ENCODE data around the gene CAND2. TPM values are rescaled to one million over a fixed set of nuclear protein-coding genes. Genes with fewer than 3 reads are reported as not detected.

CAND2 gene
- total RNA-seq, result 16.8 TPM

GRCh38 chr3:12796171-12797123 is at the start of gene CAND2:
Gene CAND2, plus strand, starts transcription at chr3:12796680. Its CDS starts 41 bp downstream, at chr3:12796721.
- ATAC-seq, result peak; percentile 94
- DNase-seq (ENCODE audit: low spot score), result peak; percentile 82
- intact Hi-C loops (cut with DNase I), result no loop called here

- ATAC-seq (no peak), DNase-seq (ENCODE audit: low spot score) (no peak)
- intact Hi-C loops (cut with DNase I), result no loop called here
Observed at GRCh38 chr3:12748477-12748876, 48.0 kb upstream of the CAND2 start.

GRCh38 chr3:12750223-12750622 is 46.3 kb upstream of the CAND2 start:
- ATAC-seq, result peak; percentile 65
- no peak for DNase-seq (ENCODE audit: low spot score)
- intact Hi-C loops (cut with DNase I), result no loop called here

GRCh38 chr3:12750658-12751071 is 45.8 kb upstream of the CAND2 start:
- DNase-seq (ENCODE audit: low spot score), result no peak
- intact Hi-C loops (cut with DNase I), result no loop called here
- peak; percentile 86 for ATAC-seq

- DNase-seq (ENCODE audit: low spot score) (no peak), ATAC-seq (no peak)
- intact Hi-C loops (cut with DNase I), result no loop called here
Observed at GRCh38 chr3:12751571-12751970, 44.9 kb upstream of the CAND2 start.

GRCh38 chr3:12752102-12752501 is 44.4 kb upstream of the CAND2 start:
- intact Hi-C loops (cut with DNase I), result no loop called here
- no peak for ATAC-seq
- DNase-seq (ENCODE audit: low spot score), result no peak

- DNase-seq (ENCODE audit: low spot score) (no peak), ATAC-seq (no peak)
- intact Hi-C loops (cut with DNase I), result no loop called here
Observed at GRCh38 chr3:12752809-12753208, 43.7 kb upstream of the CAND2 start.

GRCh38 chr3:12753275-12754028 is 43.0 kb upstream of the CAND2 start:
- DNase-seq (ENCODE audit: low spot score), result no peak
- intact Hi-C loops (cut with DNase I), result no loop called here
- ATAC-seq, result no peak

- intact Hi-C loops (cut with DNase I), result no loop called here
- no peak for ATAC-seq
- DNase-seq (ENCODE audit: low spot score), result no peak
Observed at GRCh38 chr3:12754313-12754712, 42.2 kb upstream of the CAND2 start.

GRCh38 chr3:12755754-12756153 is 40.7 kb upstream of the CAND2 start:
- intact Hi-C loops (cut with DNase I), result no loop called here
- DNase-seq (ENCODE audit: low spot score), result no peak
- ATAC-seq, result no peak

- ATAC-seq (no peak), DNase-seq (ENCODE audit: low spot score) (no peak)
- intact Hi-C loops (cut with DNase I), result no loop called here
Observed at GRCh38 chr3:12756175-12756574, 40.3 kb upstream of the CAND2 start.

- ATAC-seq (no peak), DNase-seq (ENCODE audit: low spot score) (no peak)
- intact Hi-C loops (cut with DNase I), result no loop called here
Observed at GRCh38 chr3:12756635-12757034, 39.8 kb upstream of the CAND2 start.

GRCh38 chr3:12758025-12758781 is 38.3 kb upstream of the CAND2 start:
- intact Hi-C loops (cut with DNase I), result no loop called here
- DNase-seq (ENCODE audit: low spot score), result peak; percentile 65

GRCh38 chr3:12759097-12759679 is 37.3 kb upstream of the CAND2 start, which contains the start of gene TMEM40:
Gene TMEM40, minus strand, starts transcription at chr3:12759259. Its CDS starts 9,427 bp downstream, at chr3:12749832.
- DNase-seq (ENCODE audit: low spot score), result no peak
- intact Hi-C loops (cut with DNase I), result no loop called here
- peak; percentile 5 for ATAC-seq

More at GRCh38 chr3:12758025-12758781, 38.3 kb upstream of the CAND2 start:
- peak; percentile 85 for ATAC-seq

GRCh38 chr3:12759693-12760565 is 36.6 kb upstream of the CAND2 start:
- ATAC-seq, result peak; percentile 7
- intact Hi-C loops (cut with DNase I), result no loop called here
- no peak for DNase-seq (ENCODE audit: low spot score)

GRCh38 chr3:12764171-12764776 is 32.2 kb upstream of the CAND2 start:
- ATAC-seq (no peak), DNase-seq (ENCODE audit: low spot score) (no peak)
- intact Hi-C loops (cut with DNase I), result no loop called here

GRCh38 chr3:12766541-12766940 is 29.9 kb upstream of the CAND2 start:
- DNase-seq (ENCODE audit: low spot score) (no peak), ATAC-seq (peak; percentile 91)
- intact Hi-C loops (cut with DNase I), result no loop called here

Measured in sciatic nerve (tissue), 2 donors.